K562 treated with DMSO at 1 percent for 4 hours (cell line): ENCODE results near the gene CDC16. TPM values are rescaled to one million over a fixed set of nuclear protein-coding genes. Genes with fewer than 3 reads are reported as not detected.

Experiments
- total RNA-seq: library from RNA; unstranded; fragments of 300-600 nt; gene quantifications from 2 replicates; pipeline ENCODE4 v1.2.3, GENCODE V29; 2022; ENCODE audit not compliant: insufficient read depth

Gene CDC16
- total RNA-seq = 46.7 and 59.3 TPM in 2 replicates

DNA sequence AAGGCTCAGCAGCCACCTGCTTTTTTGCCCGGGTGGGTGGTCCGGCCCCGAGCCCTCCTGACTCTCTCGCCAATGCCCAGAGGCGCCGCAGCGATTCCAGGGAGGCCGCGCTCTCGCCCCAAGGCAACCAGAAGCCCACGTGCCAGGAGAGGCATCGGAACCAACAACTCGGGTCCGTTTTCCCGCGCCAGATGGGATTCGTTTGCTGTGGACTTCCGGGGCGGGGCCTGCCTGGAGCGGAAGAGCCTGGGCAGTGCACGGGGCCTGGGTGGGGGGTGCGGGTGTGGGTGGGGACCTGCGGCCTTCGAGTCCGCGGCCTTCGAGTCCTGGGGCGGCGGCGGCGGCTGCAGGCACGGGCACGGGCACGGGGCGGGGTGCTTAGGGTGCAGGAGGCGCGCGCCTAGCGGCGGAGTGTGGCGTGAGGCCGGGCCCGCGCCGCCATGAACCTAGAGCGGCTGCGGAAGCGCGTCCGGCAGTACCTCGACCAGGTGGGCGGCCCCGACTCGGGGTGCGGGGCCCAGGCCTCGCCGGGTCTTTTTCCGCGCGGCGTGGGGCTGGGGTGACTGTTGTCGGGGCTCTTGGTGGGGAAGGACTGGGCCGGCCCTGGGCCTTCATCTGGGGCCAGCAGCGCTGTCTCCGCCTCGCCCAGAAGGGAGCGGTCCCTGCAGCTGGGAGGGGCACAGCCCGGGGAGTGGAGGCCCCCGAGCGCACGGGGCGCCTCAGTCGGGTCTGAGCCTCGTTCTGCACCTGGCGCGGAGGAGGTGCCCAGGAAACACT, at the start of gene CDC16:
Gene CDC16, plus strand, starts transcription at position 253 of the 777 bp plus-strand sequence. Its CDS starts 188 bp downstream, at position 441.

GRCh38 chr13:114281351-114282040, 46.8 kb downstream of the CDC16 start, which contains the start of gene UPF3A:
TSS of gene UPF3A (plus strand) at chr13:114281601. CDS start at chr13:114281640, 39 bp downstream.

DNA sequence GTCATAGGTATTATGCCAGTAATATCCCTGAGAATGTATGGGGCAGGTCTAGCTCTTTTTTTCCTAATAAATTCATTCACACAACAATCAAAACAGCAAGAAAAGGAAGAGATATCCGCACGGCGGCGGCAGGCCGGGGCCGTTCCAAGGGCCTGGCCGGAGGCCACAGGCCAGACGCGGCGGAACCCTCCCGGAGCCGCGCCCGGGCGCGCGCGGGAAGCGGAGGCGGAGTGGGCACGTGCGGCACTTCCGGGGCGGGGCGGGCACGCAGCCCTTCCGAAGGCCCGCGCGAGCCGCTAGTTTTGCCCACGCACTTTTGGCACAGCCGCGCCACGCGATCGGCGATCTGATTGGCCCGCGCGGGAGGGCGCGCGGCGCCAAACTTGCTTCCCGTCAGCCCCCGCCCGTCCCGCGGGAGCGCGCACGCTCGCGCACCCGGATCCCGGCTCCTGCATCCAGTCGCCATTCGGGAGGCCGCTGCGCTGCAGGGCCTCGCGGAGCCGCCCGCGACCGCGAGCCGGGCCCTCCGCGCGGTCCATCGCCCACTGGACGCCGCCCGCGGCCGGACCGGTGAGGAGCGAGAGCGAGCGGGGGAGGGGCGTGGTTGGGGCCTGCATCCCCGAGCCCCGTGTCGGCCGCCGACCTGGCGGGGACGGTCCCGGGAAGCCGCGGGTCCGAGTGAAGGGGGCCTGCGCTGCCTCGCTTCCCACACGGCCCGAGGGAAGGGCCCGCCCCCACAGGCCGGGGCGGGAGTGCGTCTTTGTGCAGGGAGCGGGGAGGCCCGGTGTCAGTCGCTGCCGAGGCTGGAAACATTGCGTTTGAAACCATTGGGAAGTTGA, 79.6 kb downstream of the CDC16 start, which contains the start of gene CHAMP1:
Gene CHAMP1, plus strand, starts transcription at position 430 of the 839 bp plus-strand sequence. CDS start 9,340 bp downstream, outside the sequence.

Other genes starting within 250 kb of the CDC16 start
- 18.0 and 20.2 TPM in 2 replicates for gene RASA3, start 102.3 kb upstream of the CDC16 start, total RNA-seq
- not detected in 2 replicates for gene CFAP97D2, start 55.6 kb upstream of the CDC16 start, total RNA-seq
- gene UPF3A, start 46.7 kb downstream of the CDC16 start, total RNA-seq = 43.2 and 50.0 TPM in 2 replicates
- 19.1 and 19.7 TPM in 2 replicates for gene CHAMP1, start 79.6 kb downstream of the CDC16 start, total RNA-seq